Mucosa of stomach (tissue), 1 donor: ENCODE measurements around the gene EMX1.

Source experiments
- H3K27me3 ChIP-seq: one replicate; pipeline ENCODE4 v1.7.0; 2013; ENCODE audit warnings: mild to moderate bottlenecking, low read length; ENCODE audit not compliant: control insufficient read depth, insufficient read depth
- H3K36me3 ChIP-seq: one replicate; pipeline ENCODE4 v1.7.0; 2013; ENCODE audit warnings: low read length; ENCODE audit not compliant: control insufficient read depth, insufficient read depth
- H3K4me1 ChIP-seq: one replicate; pipeline ENCODE4 v1.7.0; 2013; ENCODE audit warnings: mild to moderate bottlenecking, low read length; ENCODE audit not compliant: control insufficient read depth, insufficient read depth
- H3K4me3 ChIP-seq: one replicate; pipeline ENCODE4 v1.7.0; 2013; ENCODE audit warnings: low read length
- H3K9ac ChIP-seq: one replicate; pipeline ENCODE4 v1.7.0; 2013; ENCODE audit warnings: mild to moderate bottlenecking, low read length, moderate library complexity
- H3K9me3 ChIP-seq: one replicate; pipeline ENCODE4 v1.7.0; 2013; ENCODE audit warnings: mild to moderate bottlenecking, low read length, moderate library complexity; ENCODE audit not compliant: control insufficient read depth
- donor health status: Pancreatic carcinoma.

EMX1 gene

DNA sequence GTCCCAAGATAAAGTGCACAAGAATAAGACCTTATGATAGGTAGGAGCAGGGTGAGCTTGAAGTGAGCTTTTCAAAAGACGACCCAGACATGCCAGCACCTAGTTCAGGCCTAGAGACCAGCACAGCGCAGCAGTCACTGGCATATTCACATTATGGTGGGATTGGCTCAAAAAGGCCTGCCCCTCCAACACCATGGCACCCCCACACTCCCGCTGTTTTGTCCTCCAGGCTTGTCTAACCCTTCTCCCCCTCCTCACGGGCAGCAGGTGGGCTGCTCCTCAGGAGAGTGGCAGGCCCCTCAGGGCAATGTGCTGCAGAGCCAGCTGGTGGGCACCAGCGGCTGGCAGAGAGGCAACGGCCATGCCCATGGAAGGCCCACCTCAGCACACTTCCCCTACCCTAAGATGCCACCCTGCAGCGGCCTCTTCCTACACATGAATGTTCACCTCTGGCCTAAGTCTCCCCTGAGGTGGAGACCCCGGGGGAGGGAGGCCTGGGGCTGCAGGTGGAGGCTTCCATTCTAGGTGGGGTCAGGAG lies 25.6 kb downstream of the EMX1 start:
- H3K4me1 ChIP-seq, result no peaks in the 10 kb centered on the region
- no peak overlapping the region for H3K9ac ChIP-seq
- H3K9me3 ChIP-seq, result no peaks in the 10 kb centered on the region
- H3K4me3 ChIP-seq, result no peak overlapping the region
- peaks cover 1% of the 10 kb centered on the region for H3K27me3 ChIP-seq
- no peaks in the 10 kb centered on the region for H3K36me3 ChIP-seq

GRCh38 chr2:72943540-72944395 lies 26.4 kb downstream of the EMX1 start:
- Histone ChIP-seq H3K27me3 (no peaks in the 10 kb centered on the region), H3K4me1 (no peaks in the 10 kb centered on the region), H3K9ac (no peak overlapping the region), H3K36me3 (no peaks in the 10 kb centered on the region), H3K4me3 (no peak overlapping the region), H3K9me3 (no peaks in the 10 kb centered on the region)

DNA sequence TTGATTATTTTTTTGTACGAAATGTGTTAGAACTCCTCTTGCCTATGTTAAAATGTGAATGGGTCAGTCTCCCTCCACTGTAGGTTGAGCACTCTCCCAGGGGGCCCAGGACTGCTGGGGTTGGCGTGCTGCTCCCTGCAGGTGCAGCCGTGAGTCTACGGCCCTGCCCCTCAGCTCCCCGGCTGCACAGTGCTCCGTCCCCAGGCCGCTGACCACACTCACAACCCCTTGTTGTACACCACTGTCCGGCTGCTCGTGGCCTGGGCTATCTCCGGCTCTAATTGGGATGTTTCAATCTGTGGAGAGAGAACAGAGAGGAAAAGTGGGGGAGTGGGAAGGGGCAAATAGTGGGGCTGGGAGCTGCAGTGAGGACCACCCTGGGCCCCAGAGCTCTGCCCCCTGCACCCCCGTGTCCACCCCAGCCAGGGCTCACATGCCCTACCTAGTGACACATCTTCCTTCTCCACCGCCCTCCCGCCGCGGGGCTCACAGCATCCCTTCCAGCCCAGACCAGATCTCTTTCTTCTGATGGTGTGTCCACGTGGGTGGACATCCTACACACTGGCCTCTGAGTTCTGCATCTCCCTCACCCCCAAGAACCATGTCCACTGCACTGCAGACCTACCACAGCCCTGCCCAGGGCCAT lies 27.6 kb downstream of the EMX1 start:
- Histone ChIP-seq H3K9me3 (no peaks in the 10 kb centered on the region), H3K4me3 (no peak overlapping the region), H3K4me1 (no peaks in the 10 kb centered on the region), H3K27me3 (no peaks in the 10 kb centered on the region), H3K36me3 (no peaks in the 10 kb centered on the region), H3K9ac (no peak overlapping the region)

DNA sequence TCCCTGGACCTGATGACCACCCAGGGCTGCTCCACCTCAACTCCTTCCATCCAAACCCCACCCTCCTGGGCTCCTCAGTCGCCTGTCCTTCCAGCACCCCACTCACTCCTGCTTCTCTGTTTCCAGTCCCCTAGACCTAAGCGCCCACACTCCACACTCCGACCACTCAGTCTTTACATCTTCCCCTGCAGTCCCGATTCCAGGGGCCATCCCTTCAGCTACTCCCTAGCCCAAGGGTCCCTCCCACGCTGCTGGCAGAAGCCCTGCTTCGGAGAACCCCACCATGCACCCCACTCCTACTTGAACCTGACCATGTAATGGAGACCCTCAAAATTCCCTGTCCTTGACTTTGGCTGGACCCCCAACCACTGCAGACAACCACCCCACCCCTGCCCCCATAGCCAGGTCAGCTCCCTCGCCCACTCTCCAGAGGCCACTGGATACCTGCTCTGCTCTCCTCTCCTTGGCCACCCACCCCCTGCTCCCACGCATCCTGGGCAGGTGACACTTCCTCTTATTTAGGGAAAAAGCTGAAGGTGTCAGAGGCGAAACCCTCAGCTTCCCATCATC lies 28.2 kb downstream of the EMX1 start:
- Histone ChIP-seq H3K4me1 (no peaks in the 10 kb centered on the region), H3K27me3 (no peaks in the 10 kb centered on the region), H3K9ac (no peak overlapping the region), H3K36me3 (no peaks in the 10 kb centered on the region), H3K4me3 (no peak overlapping the region), H3K9me3 (no peaks in the 10 kb centered on the region)

DNA sequence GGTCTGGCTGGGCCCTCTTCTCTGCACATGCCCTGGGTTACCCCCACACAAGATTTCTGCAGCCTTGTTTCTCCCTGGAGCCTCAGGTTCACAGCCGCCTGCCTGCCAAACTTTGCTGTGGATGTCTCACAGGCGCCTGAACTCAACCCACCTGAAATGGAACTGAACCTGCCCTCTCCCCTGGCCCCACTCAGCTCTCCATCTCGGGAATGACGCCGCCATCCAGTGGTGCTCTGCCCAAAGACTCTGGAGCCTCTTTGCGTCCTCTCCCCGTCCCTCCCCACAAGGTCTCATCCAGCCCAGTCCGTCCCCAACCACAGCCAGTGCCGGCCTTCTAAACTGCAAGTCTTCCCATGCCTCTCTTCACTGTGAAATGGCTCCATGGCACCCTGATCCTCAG lies 29.1 kb downstream of the EMX1 start:
- Histone ChIP-seq H3K4me3 (no peak overlapping the region), H3K9me3 (no peaks in the 10 kb centered on the region), H3K27me3 (no peaks in the 10 kb centered on the region), H3K36me3 (no peaks in the 10 kb centered on the region), H3K4me1 (no peaks in the 10 kb centered on the region), H3K9ac (no peak overlapping the region)

DNA sequence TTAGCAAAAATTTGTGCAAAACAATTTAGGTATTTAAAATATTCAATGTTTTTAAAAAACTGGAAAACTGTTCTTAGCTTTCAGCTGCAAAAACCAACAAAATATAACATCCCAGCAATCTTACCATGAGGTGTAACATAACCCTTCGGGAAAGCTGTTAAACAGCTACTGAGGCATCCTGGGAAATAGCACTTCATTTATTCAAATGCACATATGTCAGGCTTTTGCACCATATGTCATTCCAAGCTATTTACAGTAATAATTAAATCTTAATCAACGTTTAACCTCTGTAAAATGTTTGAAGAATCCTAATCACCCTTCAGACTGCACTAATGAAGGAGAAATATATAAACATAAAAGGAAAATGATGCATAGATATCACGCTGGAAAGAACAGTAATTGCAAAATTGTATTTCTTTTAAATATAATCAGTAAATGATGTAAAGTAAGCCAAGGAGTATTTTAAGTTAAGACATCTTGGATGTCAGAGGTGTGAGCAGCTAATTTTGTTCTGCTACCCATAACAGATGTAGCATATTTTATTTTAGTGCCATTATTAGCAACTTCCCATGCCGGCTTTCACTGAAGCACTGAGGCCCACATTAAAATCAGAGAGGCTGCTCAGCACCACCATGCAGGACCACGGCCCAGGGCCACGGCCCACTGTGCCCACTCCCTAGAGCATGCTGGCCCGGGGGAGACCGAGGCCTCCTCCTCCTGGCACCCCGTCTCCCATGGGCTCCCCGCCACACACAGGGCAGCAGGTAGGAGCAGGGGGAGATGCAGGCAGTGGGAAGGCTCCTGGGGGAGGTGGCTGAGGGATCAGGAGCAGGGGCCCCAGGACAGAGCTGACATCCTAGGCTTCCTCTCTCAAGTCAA lies 30.9 kb downstream of the EMX1 start:
- no peak overlapping the region for H3K4me3 ChIP-seq
- no peaks in the 10 kb centered on the region for H3K36me3 ChIP-seq
- H3K4me1 ChIP-seq, result no peaks in the 10 kb centered on the region
- H3K27me3 ChIP-seq, result no peaks in the 10 kb centered on the region
- no peaks in the 10 kb centered on the region for H3K9me3 ChIP-seq
- no peak overlapping the region for H3K9ac ChIP-seq

- no peak overlapping the region for H3K4me3 ChIP-seq
- H3K9ac ChIP-seq, result no peak overlapping the region
- no peaks in the 10 kb centered on the region for H3K4me1 ChIP-seq
- no peaks in the 10 kb centered on the region for H3K27me3 ChIP-seq
- H3K9me3 ChIP-seq, result no peaks in the 10 kb centered on the region
- no peaks in the 10 kb centered on the region for H3K36me3 ChIP-seq
Measured at GRCh38 chr2:72949045-72949444, 31.7 kb downstream of the EMX1 start.

DNA sequence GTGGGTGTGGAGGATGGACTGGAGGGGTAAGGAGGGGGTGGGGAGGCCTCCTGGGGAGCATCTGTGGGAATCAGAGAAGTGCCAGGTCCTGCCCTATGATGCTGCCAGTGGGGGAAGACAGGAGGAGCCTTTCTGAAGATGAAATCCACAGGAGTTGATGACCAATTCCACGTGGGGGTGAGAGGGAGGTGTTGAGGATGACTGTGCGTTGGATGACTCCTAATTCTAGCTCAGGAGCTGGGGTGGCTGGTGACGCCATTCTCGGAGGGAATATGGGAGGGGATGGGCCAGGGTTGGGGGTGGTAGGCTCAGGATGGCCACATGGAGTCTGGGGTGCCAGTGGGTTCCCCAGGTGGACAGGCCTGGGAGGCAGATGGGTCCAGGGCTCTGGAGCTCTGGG lies 32.3 kb downstream of the EMX1 start:
- Histone ChIP-seq H3K4me3 (no peak overlapping the region), H3K36me3 (no peaks in the 10 kb centered on the region), H3K27me3 (no peaks in the 10 kb centered on the region), H3K9ac (no peak overlapping the region), H3K9me3 (no peaks in the 10 kb centered on the region), H3K4me1 (no peaks in the 10 kb centered on the region)

- no peak overlapping the region for H3K4me3 ChIP-seq
- no peaks in the 10 kb centered on the region for H3K9me3 ChIP-seq
- no peaks in the 10 kb centered on the region for H3K4me1 ChIP-seq
- H3K27me3 ChIP-seq, result no peaks in the 10 kb centered on the region
- H3K36me3 ChIP-seq, result no peaks in the 10 kb centered on the region
- no peak overlapping the region for H3K9ac ChIP-seq
Measured at GRCh38 chr2:72950558-72951255, 33.4 kb downstream of the EMX1 start.

DNA sequence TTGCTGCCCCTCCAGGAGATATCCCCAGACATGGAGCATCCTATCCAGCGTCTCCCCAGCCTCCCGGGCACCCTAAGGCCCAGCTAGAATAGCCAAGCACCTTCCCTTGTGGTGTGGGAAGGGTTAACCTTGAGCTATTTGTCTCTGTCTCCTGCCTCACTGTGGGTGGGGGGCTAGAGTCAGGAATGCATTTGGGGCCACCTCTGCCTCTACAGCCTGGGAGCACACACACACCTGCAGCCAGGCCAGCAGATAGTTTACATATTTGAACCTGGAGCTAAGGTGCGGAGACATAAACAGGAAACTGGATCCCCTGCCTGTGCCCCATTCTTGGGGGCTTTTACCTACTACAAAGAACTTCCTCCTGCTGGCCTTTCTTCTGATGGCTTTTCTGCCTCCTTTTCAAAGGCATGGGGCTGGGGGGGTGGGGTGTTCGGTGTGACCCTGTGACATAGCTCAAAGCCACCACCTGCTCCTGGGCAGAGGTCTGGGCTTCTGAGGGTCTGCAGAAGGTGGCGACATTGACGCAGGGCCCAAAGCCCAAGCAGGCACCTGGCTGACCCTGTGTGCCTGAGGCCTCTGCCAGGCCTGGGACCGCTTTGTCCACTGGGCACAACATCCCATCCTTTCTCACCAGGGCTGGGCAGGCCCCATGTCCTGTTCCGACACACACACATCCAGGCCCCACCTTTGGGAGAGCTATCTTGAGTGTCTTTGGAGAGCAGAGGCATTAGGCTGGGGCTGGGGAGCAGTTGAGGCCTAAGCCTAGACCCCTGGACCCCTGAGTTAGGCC lies 34.2 kb downstream of the EMX1 start:
- no peaks in the 10 kb centered on the region for H3K36me3 ChIP-seq
- H3K9me3 ChIP-seq, result no peaks in the 10 kb centered on the region
- H3K4me3 ChIP-seq, result no peak overlapping the region
- no peaks in the 10 kb centered on the region for H3K27me3 ChIP-seq
- H3K9ac ChIP-seq, result no peak overlapping the region
- no peaks in the 10 kb centered on the region for H3K4me1 ChIP-seq
